HG02763 (cell line): ENCODE data around the gene LAX1.
A peak's percentile ranks its signal among the peaks of the same experiment; 100 is the strongest.
"Not testable (repeated sequence)": the region's sequence is repeated elsewhere in the genome, so short reads cannot be mapped to it uniquely, and the experiment has no call there.

ENCODE experiments used
- ATAC-seq: cut with Tn5 transposase; IDR thresholded peaks from one replicate; pipeline ENCODE4 v1.9.1; 2021; ENCODE audit warnings: mild to moderate bottlenecking, moderate library complexity; ENCODE audit not compliant: unreplicated experiment

The LAX1 gene

GRCh38 chr1:203764105-203765028 lies 616 bp upstream of the LAX1 start:
- ATAC-seq, result no peak

- ATAC-seq, result no peak
These were observed 3.3 kb downstream of the LAX1 start for GRCh38 chr1:203768256-203768655.

- ATAC-seq, result no peak
These were observed 4.7 kb downstream of the LAX1 start for GRCh38 chr1:203769505-203770343.

DNA sequence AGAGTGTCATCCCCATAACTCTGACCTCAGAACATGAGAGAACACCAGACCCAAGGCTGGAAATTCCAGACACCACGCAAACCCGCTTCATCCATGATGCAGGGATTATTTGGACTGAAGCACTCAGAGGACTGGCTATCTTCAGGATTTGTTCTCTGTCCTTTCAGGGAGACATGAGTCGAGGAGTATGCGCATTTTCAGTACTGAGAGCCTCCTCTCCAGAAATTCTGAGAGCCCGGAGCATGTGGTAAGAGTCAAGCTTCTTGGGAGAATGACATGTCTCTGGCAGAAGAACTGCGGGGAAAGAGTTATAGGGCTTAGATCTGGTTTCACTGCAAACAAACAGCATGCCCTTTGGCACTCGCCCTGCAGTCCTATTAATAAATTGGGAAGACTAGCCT lies 6.9 kb downstream of the LAX1 start:
- ATAC-seq, result no peak

DNA sequence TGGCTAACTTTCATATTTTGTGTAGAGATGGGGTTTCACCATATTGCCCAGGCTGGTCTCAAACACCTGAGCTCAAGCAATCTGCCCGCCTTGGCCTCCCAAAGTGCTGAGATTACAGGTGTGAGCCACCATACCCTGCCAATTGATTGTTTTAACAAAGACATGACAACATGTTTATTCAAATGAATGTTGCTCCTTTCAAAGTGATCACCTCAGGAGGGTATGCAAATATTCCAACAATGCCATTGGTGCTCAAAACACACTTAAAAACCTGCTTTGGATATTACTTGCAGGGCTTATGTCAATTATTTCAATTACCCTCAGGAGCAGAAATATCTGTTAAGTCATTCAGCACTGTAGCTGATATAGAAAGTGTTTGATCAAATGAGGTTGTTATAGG lies 7.9 kb downstream of the LAX1 start:
- no peak for ATAC-seq

- ATAC-seq, result no peak
These were observed 11.7 kb downstream of the LAX1 start for GRCh38 chr1:203776636-203777035.

GRCh38 chr1:203777596-203777995 lies 12.6 kb downstream of the LAX1 start:
- no peak for ATAC-seq

- ATAC-seq, result no peak
These were observed 13.2 kb downstream of the LAX1 start for GRCh38 chr1:203778146-203778545.

DNA sequence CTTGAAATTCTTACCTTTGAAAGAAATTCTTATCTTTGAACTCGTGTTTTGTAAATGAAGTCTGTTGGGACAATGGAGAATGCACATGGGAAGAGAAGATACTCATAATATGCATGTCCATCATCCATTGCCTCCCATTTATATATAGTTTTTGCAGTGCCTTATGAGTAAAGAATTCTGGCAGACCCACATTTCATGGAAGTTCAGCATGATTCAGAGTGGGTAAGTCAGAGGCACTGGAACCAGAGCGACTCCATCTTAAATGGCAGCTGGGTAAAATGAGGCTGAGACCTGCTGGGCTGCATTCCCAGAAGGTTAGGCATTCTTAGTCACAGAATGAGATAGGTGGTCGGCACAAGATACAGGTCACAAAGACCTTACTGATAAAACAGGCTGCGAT lies 13.8 kb downstream of the LAX1 start:
- no peak for ATAC-seq

DNA sequence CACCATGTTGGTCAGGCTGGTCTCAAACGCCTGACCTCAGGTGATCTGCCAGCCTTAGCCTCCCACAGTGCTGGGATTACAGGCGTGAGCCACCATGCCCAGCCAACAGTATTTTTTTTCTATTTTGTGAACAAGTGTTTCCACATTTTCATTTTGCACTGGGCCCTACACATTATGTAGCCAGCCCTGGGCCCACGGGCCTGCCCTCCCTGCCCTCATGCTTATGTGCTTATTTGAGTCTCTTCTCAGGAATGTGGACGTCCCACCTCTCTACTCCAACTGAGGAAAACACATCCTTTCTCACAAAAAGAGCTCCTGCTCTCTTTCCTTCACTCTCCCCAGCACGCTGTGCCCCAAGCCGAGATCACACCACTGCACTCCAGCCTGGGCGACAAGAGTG lies 17.0 kb downstream of the LAX1 start:
- no peak for ATAC-seq

- ATAC-seq, result no peak
These were observed 25.0 kb downstream of the LAX1 start for GRCh38 chr1:203789966-203790365.

- no peak for ATAC-seq
These were observed 26.5 kb downstream of the LAX1 start for GRCh38 chr1:203791498-203791897.

DNA sequence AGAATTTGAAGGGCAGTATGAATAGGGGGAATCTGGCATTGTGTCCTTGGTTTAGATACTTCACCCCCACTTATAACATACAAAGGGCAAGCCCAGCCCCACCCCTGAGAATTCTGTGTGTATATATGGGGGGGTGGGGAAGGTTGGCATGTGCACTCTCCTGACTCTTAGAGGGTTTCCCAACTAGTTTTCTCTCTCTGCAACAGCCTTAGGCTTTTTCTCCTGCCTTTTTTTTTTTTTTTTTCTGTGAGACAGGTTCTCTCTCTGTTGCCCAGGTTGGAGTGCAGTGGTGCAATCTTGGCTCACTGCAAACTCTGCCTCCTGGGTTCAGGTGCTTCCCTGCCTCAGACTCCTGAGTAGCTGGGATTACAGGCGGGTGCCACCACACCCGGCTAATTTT lies 27.5 kb downstream of the LAX1 start:
- no peak for ATAC-seq

DNA sequence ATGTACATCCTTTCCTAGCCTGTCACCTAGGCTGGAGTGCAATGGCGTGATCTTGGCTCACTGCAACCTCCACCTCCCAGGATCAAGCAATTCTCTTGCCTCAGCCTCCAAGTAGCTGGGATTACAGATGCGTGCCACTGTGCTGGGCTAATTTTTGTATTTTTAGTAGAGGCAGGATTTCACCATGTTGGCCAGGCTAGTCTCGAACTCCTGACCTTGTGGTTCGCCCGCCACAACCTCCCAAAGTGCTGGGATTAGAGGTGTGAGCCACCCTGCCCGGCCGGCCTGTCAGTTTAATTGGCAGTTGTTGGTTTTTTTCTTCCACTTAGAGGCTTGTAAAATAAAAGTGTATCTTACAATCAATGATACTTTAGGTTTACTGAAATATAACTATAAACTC lies 28.6 kb downstream of the LAX1 start:
- ATAC-seq, result not testable (repeated sequence)

GRCh38 chr1:203794764-203795440 lies 29.9 kb downstream of the LAX1 start:
- ATAC-seq, result no peak

- ATAC-seq, result peak; percentile 98
These were observed 30.7 kb downstream of the LAX1 start, which contains the start of the genes ZBED6 and ZC3H11A for GRCh38 chr1:203795441-203796235. Gene ZBED6, plus strand, starts transcription at chr1:203795623. Its CDS starts 1,900 bp downstream, at chr1:203797523. Gene ZC3H11A, plus strand, starts transcription at chr1:203795623. Its CDS starts 21,448 bp downstream, at chr1:203817071.

DNA sequence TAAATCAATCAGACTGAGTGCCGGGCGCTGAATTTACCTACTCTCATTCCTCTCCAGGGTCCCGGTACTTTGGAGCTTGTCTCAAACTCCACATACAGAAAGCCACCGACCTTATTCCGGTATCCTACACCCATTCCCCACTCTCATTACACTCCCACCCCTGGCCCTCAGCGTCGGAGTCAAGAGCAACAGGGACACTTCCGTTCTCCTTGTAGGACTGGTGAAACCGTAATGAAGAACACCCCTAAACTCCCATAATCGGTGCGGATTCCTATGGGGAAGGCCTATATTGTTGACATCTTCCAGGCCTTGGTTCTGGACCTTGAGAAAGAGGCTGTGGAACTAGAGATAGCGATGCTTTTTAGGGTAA lies 31.2 kb downstream of the LAX1 start:
- ATAC-seq, result peak; percentile 12

GRCh38 chr1:203797216-203797615 lies 32.2 kb downstream of the LAX1 start:
- no peak for ATAC-seq

GRCh38 chr1:203797948-203798655 lies 33.1 kb downstream of the LAX1 start:
- no peak for ATAC-seq

DNA sequence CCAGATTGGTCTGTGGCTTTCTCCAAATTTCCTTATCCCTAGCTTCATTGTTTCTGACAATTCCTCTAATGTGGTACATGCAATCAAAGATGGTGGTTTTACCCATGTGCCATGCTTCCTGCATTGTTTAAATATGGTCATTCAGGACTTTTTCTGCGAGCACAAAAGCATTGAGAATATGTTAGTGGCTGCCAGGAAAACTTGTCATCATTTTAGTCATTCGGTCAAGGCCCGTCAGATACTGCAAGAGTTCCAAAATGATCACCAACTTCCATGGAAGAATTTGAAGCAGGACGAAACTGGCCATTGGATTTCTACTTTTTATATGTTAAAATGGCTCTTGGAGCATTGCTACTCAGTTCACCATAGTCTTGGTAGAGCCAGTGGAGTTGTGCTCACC lies 34.2 kb downstream of the LAX1 start:
- no peak for ATAC-seq
